Stimulated activated CD4-positive, alpha-beta T cell treated with anti-CD3 and anti-CD28 coated beads, Interleukin-1b, Interleukin-23, amount 100 ng/mL, for 48 hours (primary cell): ENCODE results near the gene PSMD2.

Source experiments
- DNase-seq: peaks from one replicate; pipeline ENCODE4 v3.0.0-alpha.2; 2020

The PSMD2 gene

GRCh38 chr3:184282941-184283340 is 16.1 kb upstream of the PSMD2 start:
- no peak for DNase-seq

- no peak for DNase-seq
These were observed 15.4 kb upstream of the PSMD2 start for GRCh38 chr3:184283681-184284080.

GRCh38 chr3:184284696-184285095 is 14.3 kb upstream of the PSMD2 start:
- peak; percentile 24 for DNase-seq

GRCh38 chr3:184289426-184289938 is 9.6 kb upstream of the PSMD2 start:
- peak; percentile 68 for DNase-seq

GRCh38 chr3:184290331-184290730 is 8.7 kb upstream of the PSMD2 start:
- DNase-seq, result no peak

- DNase-seq, result no peak
These were observed 7.8 kb upstream of the PSMD2 start for GRCh38 chr3:184291044-184291737.

- no peak for DNase-seq
These were observed 7.1 kb upstream of the PSMD2 start for GRCh38 chr3:184291738-184292445.

- no peak for DNase-seq
These were observed 3.3 kb upstream of the PSMD2 start for GRCh38 chr3:184295771-184296170.

- no peak for DNase-seq
These were observed 2.4 kb upstream of the PSMD2 start for GRCh38 chr3:184296616-184297015.

GRCh38 chr3:184299488-184300377 is 692 bp downstream of the PSMD2 start:
- DNase-seq, result no peak

- DNase-seq, result no peak
These were observed 1.3 kb downstream of the PSMD2 start for GRCh38 chr3:184300378-184300720.

- DNase-seq, result no peak
These were observed 6.5 kb downstream of the PSMD2 start for GRCh38 chr3:184305577-184305976.

GRCh38 chr3:184306341-184306972 is 7.4 kb downstream of the PSMD2 start:
- DNase-seq, result no peak

- DNase-seq, result no peak
These were observed 8.9 kb downstream of the PSMD2 start for GRCh38 chr3:184307915-184308314.

- DNase-seq, result no peak
These were observed 9.7 kb downstream of the PSMD2 start for GRCh38 chr3:184308744-184309143.

GRCh38 chr3:184311633-184312032 is 12.6 kb downstream of the PSMD2 start:
- no peak for DNase-seq

- DNase-seq, result peak; percentile 91
These were observed 15.3 kb downstream of the PSMD2 start, which contains the start of gene EIF4G1 for GRCh38 chr3:184314363-184314699. Gene EIF4G1 (plus strand): TSS chr3:184314606. CDS start chr3:184315797, 1,191 bp downstream.

- DNase-seq, result peak; percentile 54
These were observed 15.9 kb downstream of the PSMD2 start for GRCh38 chr3:184314700-184315542.

GRCh38 chr3:184315543-184315867 is 16.5 kb downstream of the PSMD2 start:
- DNase-seq, result no peak

- no peak for DNase-seq
These were observed 17.0 kb downstream of the PSMD2 start for GRCh38 chr3:184315871-184316661.

- no peak for DNase-seq
These were observed 17.8 kb downstream of the PSMD2 start for GRCh38 chr3:184316792-184317191.
